HG03469 (cell line): Measurements from ENCODE around the gene PMM1.

Source experiments
- ATAC-seq: cut with Tn5 transposase; IDR thresholded peaks from one replicate; pipeline ENCODE4 v1.9.1; 2021; ENCODE audit warnings: mild to moderate bottlenecking, moderate library complexity, moderate number of reproducible peaks; ENCODE audit not compliant: unreplicated experiment

The PMM1 gene

GRCh38 chr22:41539146-41540005 lies 50.3 kb downstream of the PMM1 start:
- ATAC-seq = no peak

GRCh38 chr22:41538583-41538982 lies 51.1 kb downstream of the PMM1 start:
- ATAC-seq = no peak

GRCh38 chr22:41537203-41537602 lies 52.4 kb downstream of the PMM1 start:
- ATAC-seq = no peak

- ATAC-seq = no peak
Measured at GRCh38 chr22:41535244-41535643, 54.4 kb downstream of the PMM1 start.

GRCh38 chr22:41534219-41534618 lies 55.4 kb downstream of the PMM1 start:
- no peak for ATAC-seq

- ATAC-seq = no peak
Measured at GRCh38 chr22:41532908-41533825, 56.5 kb downstream of the PMM1 start.

- ATAC-seq = no peak
Measured at GRCh38 chr22:41531715-41532477, 57.7 kb downstream of the PMM1 start.

- ATAC-seq = no peak
Measured at GRCh38 chr22:41530890-41531714, 58.5 kb downstream of the PMM1 start.

- no peak for ATAC-seq
Measured at GRCh38 chr22:41528938-41529561, 60.6 kb downstream of the PMM1 start.

- ATAC-seq = no peak
Measured at GRCh38 chr22:41528132-41528766, 61.4 kb downstream of the PMM1 start.
